ENCODE measurements around the gene CENPQ. TPM values are rescaled to one million over a fixed set of nuclear protein-coding genes. Genes with fewer than 3 reads are reported as not detected.
"Not testable (repeated sequence)": the region's sequence is repeated elsewhere in the genome, so short reads cannot be mapped to it uniquely, and the experiment has no call there.

Gene CENPQ
- total RNA-seq, 1 donor from 2014 or later: 1.6 TPM

DNA sequence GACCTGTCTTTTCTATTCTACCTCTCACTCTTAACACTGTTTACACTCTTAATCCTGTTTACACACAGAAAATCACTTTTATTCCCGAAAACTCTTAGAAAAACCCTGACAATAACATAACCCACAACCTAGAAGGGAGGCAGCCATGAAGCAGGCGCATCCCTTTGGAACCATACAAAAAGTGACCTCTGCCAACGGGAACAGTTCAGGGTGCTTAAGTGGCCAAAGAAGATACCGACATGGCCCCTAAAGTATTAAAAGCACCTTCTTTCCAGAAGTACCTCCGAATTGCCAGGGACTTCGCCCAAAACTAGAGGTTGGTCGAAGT lies 607 bp upstream of the CENPQ start:
- no peaks in the 10 kb centered on the region for H3K27me3 ChIP-seq (ENCODE audit: control insufficient read depth in 3 of 3, insufficient read depth in 3 of 3, low read length in 3 of 3)
- H3K4me1 ChIP-seq (ENCODE audit: control insufficient read depth in 3 of 3, insufficient read depth in 3 of 3, low read length in 3 of 3): peaks cover 8 to 21% (median 20%) of the 10 kb centered on the region in 3 donors
- peak overlapping the region; percentile 87 to 100 (median 89) for H3K4me3 ChIP-seq (ENCODE audit: low read length in 3 of 3)
- peak overlapping the region; percentile 92 for H3K27ac ChIP-seq (ENCODE audit: low read depth, low read length)
- peaks cover 0 to 3% (median 0%) of the 10 kb centered on the region in 3 donors for H3K36me3 ChIP-seq (ENCODE audit: control insufficient read depth in 3 of 3, insufficient read depth in 3 of 3, low read length in 3 of 3)
- no peaks in the 10 kb centered on the region for H3K9me3 ChIP-seq (ENCODE audit: control insufficient read depth in 3 of 3, low read length in 3 of 3)
- peak overlapping the region; percentile 85 to 100 (median 89) for H3K9ac ChIP-seq (ENCODE audit: low read depth in 1 of 3, low read length in 3 of 3)

DNA sequence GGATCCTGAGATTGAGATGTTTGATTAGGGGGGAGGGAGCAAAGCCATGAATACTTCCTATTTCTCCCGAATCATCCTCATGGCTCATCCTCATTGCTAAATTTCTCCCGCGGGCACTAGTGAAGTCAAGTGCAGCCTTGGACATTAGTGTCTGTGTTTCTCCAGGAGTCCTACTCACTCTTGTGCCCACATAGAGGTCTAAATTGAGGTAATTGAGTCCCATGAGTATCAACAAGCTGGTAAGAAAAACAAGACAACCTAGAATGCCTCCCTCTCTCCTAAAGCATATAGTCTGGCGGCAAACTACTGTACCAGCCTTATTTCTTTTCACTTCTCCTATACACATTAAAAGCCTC lies 420 bp downstream of the CENPQ start:
- Histone ChIP-seq H3K9ac (ENCODE audit: low read depth in 1 of 3, low read length in 3 of 3) (peak overlapping the region; percentile 85 to 100 (median 89)), H3K27me3 (ENCODE audit: control insufficient read depth in 3 of 3, insufficient read depth in 3 of 3, low read length in 3 of 3) (no peaks in the 10 kb centered on the region), H3K9me3 (ENCODE audit: control insufficient read depth in 3 of 3, low read length in 3 of 3) (no peaks in the 10 kb centered on the region), H3K4me3 (ENCODE audit: low read length in 3 of 3) (peak overlapping the region; percentile 87 to 100 (median 89)), H3K4me1 (ENCODE audit: control insufficient read depth in 3 of 3, insufficient read depth in 3 of 3, low read length in 3 of 3) (peaks cover 8 to 21% (median 20%) of the 10 kb centered on the region in 3 donors), H3K36me3 (ENCODE audit: control insufficient read depth in 3 of 3, insufficient read depth in 3 of 3, low read length in 3 of 3) (no peaks in the 10 kb centered on the region), H3K27ac (ENCODE audit: low read depth, low read length) (peak overlapping the region; percentile 92)

DNA sequence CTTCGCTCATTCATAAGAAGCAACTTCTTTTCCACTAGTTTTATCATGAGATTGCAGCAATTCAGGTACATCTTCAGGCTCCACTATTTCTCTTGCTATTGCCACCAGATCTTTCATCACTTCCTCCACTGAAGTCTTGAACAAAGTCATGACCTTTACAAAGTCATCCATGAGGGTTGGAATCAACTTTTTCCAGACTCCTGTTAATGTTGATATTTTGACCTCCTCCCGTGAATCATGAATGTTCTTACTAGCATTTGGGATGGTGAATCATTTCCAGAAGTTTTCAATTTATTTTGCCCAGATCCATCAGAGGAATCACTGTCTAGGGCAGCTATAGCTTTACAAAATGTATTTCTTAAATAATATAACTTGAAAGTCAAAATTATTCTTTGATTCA lies 1.5 kb downstream of the CENPQ start:
- H3K4me3 ChIP-seq (ENCODE audit: low read length in 3 of 3): no peak overlapping the region
- H3K27ac ChIP-seq (ENCODE audit: low read depth, low read length): no peak overlapping the region
- no peaks in the 10 kb centered on the region for H3K36me3 ChIP-seq (ENCODE audit: control insufficient read depth in 3 of 3, insufficient read depth in 3 of 3, low read length in 3 of 3)
- peaks cover 8 to 21% (median 20%) of the 10 kb centered on the region in 3 donors for H3K4me1 ChIP-seq (ENCODE audit: control insufficient read depth in 3 of 3, insufficient read depth in 3 of 3, low read length in 3 of 3)
- no peaks in the 10 kb centered on the region for H3K27me3 ChIP-seq (ENCODE audit: control insufficient read depth in 3 of 3, insufficient read depth in 3 of 3, low read length in 3 of 3)
- no peak overlapping the region for H3K9ac ChIP-seq (ENCODE audit: low read depth in 1 of 3, low read length in 3 of 3)
- H3K9me3 ChIP-seq (ENCODE audit: control insufficient read depth in 3 of 3, low read length in 3 of 3): no peaks in the 10 kb centered on the region

DNA sequence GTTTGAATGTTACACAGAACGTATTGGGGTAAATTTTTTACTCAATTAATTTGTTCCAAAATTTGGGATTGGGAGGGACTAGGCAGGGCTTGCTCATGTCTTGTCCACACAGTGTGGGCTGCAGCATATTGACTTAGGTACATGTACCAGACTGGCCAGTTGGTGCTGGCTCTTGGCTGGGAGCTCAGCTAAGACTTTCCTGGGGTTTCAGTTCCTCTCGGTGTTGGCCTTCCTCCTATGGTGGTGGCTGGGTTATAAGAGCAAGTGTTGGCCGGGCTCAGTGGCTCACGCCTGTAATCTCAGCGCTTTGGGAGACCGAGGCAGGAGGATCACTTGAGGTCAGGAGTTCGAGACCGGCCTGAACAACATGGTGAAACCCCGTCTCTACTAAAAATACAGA lies 4.9 kb downstream of the CENPQ start:
- H3K9me3 ChIP-seq (ENCODE audit: control insufficient read depth in 3 of 3, low read length in 3 of 3): no peaks in the 10 kb centered on the region

DNA sequence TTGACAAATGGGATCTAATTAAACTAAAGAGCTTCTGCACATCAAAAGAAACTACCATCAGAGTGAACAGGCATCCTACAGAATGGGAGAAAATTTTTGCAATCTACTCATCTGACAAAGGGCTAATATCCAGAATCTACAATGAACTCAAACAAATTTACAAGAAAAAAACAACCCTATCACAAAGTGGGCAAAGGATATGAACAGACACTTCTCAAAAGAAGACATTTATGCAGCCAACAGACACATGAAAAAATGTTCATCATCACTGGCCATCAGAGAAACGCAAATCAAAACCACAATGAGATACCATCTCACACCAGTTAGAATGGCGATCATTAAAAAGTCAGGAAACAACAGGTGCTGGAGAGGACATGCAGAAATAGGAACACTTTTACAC lies 13.4 kb downstream of the CENPQ start:
- not testable (repeated sequence) for H3K9me3 ChIP-seq (ENCODE audit: control insufficient read depth in 3 of 3, low read length in 3 of 3); H3K9ac ChIP-seq (ENCODE audit: low read depth in 1 of 3, low read length in 3 of 3); H3K27ac ChIP-seq (ENCODE audit: low read depth, low read length); H3K27me3 ChIP-seq (ENCODE audit: control insufficient read depth in 3 of 3, insufficient read depth in 3 of 3, low read length in 3 of 3); H3K4me3 ChIP-seq (ENCODE audit: low read length in 3 of 3); H3K36me3 ChIP-seq (ENCODE audit: control insufficient read depth in 3 of 3, insufficient read depth in 3 of 3, low read length in 3 of 3); H3K4me1 ChIP-seq (ENCODE audit: control insufficient read depth in 3 of 3, insufficient read depth in 3 of 3, low read length in 3 of 3)

More for the DNA sequence above, 4.9 kb downstream of the CENPQ start:
- Histone ChIP-seq H3K36me3 (ENCODE audit: control insufficient read depth in 3 of 3, insufficient read depth in 3 of 3, low read length in 3 of 3) (peaks cover 0 to 1% (median 0%) of the 10 kb centered on the region in 3 donors), H3K4me1 (ENCODE audit: control insufficient read depth in 3 of 3, insufficient read depth in 3 of 3, low read length in 3 of 3) (peaks cover 5 to 10% (median 8%) of the 10 kb centered on the region in 3 donors), H3K9ac (ENCODE audit: low read depth in 1 of 3, low read length in 3 of 3) (no peak overlapping the region), H3K27me3 (ENCODE audit: control insufficient read depth in 3 of 3, insufficient read depth in 3 of 3, low read length in 3 of 3) (no peaks in the 10 kb centered on the region), H3K27ac (ENCODE audit: low read depth, low read length) (no peak overlapping the region), H3K4me3 (ENCODE audit: low read length in 3 of 3) (no peak overlapping the region)

DNA sequence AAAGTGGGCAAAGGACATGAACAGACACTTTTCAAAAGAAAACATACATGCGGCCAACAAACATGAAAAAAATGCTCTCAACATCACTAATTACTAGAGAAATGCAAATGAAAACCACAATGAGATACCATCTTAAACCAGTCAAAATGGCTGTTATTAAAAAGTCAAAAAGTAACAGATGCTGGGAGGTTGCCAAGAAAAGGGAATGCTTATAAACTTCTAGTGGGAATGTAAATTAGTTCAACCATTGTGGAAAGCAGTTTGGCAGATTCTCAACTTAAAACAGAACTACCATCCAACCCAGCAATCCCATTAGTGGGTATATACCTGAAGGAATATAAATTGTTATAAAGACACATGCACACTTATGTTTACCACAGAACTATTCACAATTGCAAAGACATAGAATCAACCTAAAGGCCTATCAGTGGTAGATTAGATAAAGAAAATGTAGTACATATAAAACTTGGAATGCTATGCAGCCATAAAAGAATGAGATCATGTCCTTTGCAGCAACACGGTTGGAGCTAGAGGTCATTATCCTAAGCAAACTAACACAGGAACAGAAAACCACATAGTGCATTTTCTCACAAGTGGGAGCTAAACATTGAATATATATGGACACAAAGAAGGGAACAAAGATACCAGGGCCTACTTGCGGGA lies 16.3 kb downstream of the CENPQ start:
- Histone ChIP-seq H3K27ac (ENCODE audit: low read depth, low read length) (no peak overlapping the region), H3K4me3 (ENCODE audit: low read length in 3 of 3) (no peak overlapping the region), H3K27me3 (ENCODE audit: control insufficient read depth in 3 of 3, insufficient read depth in 3 of 3, low read length in 3 of 3) (no peaks in the 10 kb centered on the region), H3K9me3 (ENCODE audit: control insufficient read depth in 3 of 3, low read length in 3 of 3) (no peaks in the 10 kb centered on the region), H3K36me3 (ENCODE audit: control insufficient read depth in 3 of 3, insufficient read depth in 3 of 3, low read length in 3 of 3) (peaks cover 0 to 3% (median 0%) of the 10 kb centered on the region in 3 donors), H3K9ac (ENCODE audit: low read depth in 1 of 3, low read length in 3 of 3) (no peak overlapping the region), H3K4me1 (ENCODE audit: control insufficient read depth in 3 of 3, insufficient read depth in 3 of 3, low read length in 3 of 3) (no peaks in the 10 kb centered on the region)

DNA sequence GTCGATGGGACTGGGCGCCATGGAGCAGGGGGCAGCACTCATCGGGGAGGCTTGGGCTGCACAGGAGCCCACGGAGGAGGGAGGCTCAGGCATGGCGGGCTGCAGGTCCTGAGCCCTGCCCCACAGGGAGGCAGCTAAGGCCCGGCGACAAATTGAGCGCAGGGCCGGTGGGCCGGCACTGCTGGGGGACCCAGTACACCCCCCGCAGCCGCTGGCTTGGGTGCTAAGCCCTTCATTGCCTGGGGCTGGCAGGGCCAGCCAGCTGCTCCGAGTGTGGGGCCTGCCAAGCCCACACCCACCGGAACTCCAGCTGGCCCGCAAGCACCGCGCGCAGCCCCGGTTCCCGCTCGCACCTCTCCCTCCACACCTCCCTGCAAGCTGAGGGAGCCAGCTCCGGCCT lies 18.7 kb downstream of the CENPQ start:
- H3K36me3 ChIP-seq (ENCODE audit: control insufficient read depth in 3 of 3, insufficient read depth in 3 of 3, low read length in 3 of 3); H3K27me3 ChIP-seq (ENCODE audit: control insufficient read depth in 3 of 3, insufficient read depth in 3 of 3, low read length in 3 of 3); H3K4me3 ChIP-seq (ENCODE audit: low read length in 3 of 3); H3K27ac ChIP-seq (ENCODE audit: low read depth, low read length); H3K9ac ChIP-seq (ENCODE audit: low read depth in 1 of 3, low read length in 3 of 3); H3K9me3 ChIP-seq (ENCODE audit: control insufficient read depth in 3 of 3, low read length in 3 of 3); H3K4me1 ChIP-seq (ENCODE audit: control insufficient read depth in 3 of 3, insufficient read depth in 3 of 3, low read length in 3 of 3): not testable (repeated sequence)

DNA sequence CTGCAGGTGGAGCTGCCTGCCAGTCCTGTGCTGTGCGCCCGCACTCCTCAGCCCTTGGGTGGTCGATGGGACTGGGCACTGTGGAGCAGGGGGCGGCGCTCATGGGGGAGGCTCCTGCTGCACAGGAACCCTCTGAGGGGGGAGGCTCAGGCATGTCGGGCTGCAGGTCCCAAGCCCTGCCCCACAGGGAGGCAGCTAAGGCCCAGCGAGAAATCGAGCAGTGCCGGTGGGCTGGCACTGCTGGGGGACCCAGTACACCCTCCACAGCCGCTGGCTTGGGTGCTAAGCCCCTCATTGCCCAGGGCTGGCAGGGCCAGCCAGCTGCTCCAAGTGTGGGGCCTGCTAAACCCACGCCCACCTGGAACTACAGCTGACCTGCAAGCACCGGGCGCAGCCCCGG lies 20.2 kb downstream of the CENPQ start:
- H3K27me3 ChIP-seq (ENCODE audit: control insufficient read depth in 3 of 3, insufficient read depth in 3 of 3, low read length in 3 of 3); H3K9me3 ChIP-seq (ENCODE audit: control insufficient read depth in 3 of 3, low read length in 3 of 3); H3K36me3 ChIP-seq (ENCODE audit: control insufficient read depth in 3 of 3, insufficient read depth in 3 of 3, low read length in 3 of 3); H3K27ac ChIP-seq (ENCODE audit: low read depth, low read length); H3K4me1 ChIP-seq (ENCODE audit: control insufficient read depth in 3 of 3, insufficient read depth in 3 of 3, low read length in 3 of 3); H3K9ac ChIP-seq (ENCODE audit: low read depth in 1 of 3, low read length in 3 of 3); H3K4me3 ChIP-seq (ENCODE audit: low read length in 3 of 3): not testable (repeated sequence)

DNA sequence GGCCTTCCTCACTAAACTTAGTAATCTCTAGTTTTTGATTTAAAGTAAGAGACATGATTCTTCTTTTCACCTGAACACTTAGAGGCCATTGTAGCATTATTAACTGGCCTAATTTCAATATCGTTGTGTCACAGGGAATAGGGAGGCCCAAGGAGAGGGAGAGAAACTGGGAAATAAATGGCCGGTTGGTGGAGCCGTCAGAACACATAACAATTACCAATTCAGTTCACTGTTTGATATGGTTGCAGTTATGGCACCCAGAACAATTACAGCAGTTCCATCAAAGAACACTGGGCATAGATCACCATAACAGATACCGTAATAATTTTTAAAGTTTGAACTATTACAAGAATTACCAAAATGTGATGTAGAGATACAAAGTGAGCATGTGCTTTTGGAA lies 27.5 kb downstream of the CENPQ start:
- Histone ChIP-seq H3K27me3 (ENCODE audit: control insufficient read depth in 3 of 3, insufficient read depth in 3 of 3, low read length in 3 of 3) (no peaks in the 10 kb centered on the region), H3K4me1 (ENCODE audit: control insufficient read depth in 3 of 3, insufficient read depth in 3 of 3, low read length in 3 of 3) (no peaks in the 10 kb centered on the region), H3K4me3 (ENCODE audit: low read length in 3 of 3) (no peak overlapping the region), H3K9me3 (ENCODE audit: control insufficient read depth in 3 of 3, low read length in 3 of 3) (no peaks in the 10 kb centered on the region), H3K36me3 (ENCODE audit: control insufficient read depth in 3 of 3, insufficient read depth in 3 of 3, low read length in 3 of 3) (peaks cover 0 to 23% (median 8%) of the 10 kb centered on the region in 3 donors), H3K9ac (ENCODE audit: low read depth in 1 of 3, low read length in 3 of 3) (no peak overlapping the region), H3K27ac (ENCODE audit: low read depth, low read length) (no peak overlapping the region)

DNA sequence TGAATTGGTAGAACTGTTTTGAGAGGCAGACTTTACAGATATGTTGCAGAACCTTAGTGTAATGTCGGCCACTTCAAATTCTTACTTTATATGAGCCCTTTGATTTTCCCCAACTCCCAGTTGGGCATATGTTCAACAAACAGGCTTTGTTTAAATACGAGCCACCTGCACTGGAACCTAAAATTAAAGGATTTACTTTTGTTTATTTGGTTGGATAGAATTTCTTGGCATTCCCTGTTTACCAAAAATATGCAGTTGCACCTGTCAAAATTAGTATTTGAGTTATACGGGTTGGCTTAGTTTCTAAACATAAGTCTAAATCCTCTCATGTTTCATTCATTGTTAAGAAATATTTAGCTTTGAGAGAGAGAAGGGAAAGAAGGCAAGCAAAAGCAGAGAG lies 34.1 kb downstream of the CENPQ start:
- Histone ChIP-seq H3K4me1 (ENCODE audit: control insufficient read depth in 3 of 3, insufficient read depth in 3 of 3, low read length in 3 of 3) (no peaks in the 10 kb centered on the region), H3K4me3 (ENCODE audit: low read length in 3 of 3) (no peak overlapping the region), H3K27ac (ENCODE audit: low read depth, low read length) (no peak overlapping the region), H3K9me3 (ENCODE audit: control insufficient read depth in 3 of 3, low read length in 3 of 3) (no peaks in the 10 kb centered on the region), H3K27me3 (ENCODE audit: control insufficient read depth in 3 of 3, insufficient read depth in 3 of 3, low read length in 3 of 3) (no peaks in the 10 kb centered on the region), H3K9ac (ENCODE audit: low read depth in 1 of 3, low read length in 3 of 3) (no peak overlapping the region), H3K36me3 (ENCODE audit: control insufficient read depth in 3 of 3, insufficient read depth in 3 of 3, low read length in 3 of 3) (peaks cover 0 to 2% (median 0%) of the 10 kb centered on the region in 3 donors)
